K562 (cell line): ENCODE results near the gene DNMBP. TPM values are rescaled to one million over a fixed set of nuclear protein-coding genes. Genes with fewer than 3 reads are reported as not detected.
"Not testable (repeated sequence)": the region's sequence is repeated elsewhere in the genome, so short reads cannot be mapped to it uniquely, and the experiment has no call there.

Experiments used
- ATAC-seq: fragments of 200-7000 bp; cut with Tn5 transposase; 3 replicates; pipeline ENCODE4 v1.9.1; 2020; ENCODE audit warnings: moderate library complexity
- BruUV-seq: library from RNA; stranded (reverse); fragments of 400-500 nt; replicated peaks from 2 replicates; lab custom pipeline; 2021; lab: Mats Ljungman, UMichigan
- CTCF ChIA-PET: fragments of 300-600 bp; formaldehyde crosslinking; extraction: SDS; loops from one replicate; lab custom pipeline; 2021; ENCODE audit warnings: low intra/inter-chr PET ratio; lab: Yijun Ruan, JAX
- POLR2A ChIA-PET: fragments of 300-600, 350-650 bp; sonication (Branson Sonifier 250); formaldehyde crosslinking; extraction: SDS; loops from one replicate; lab custom pipeline; 2021; ENCODE audit warnings: antibody characterized with exemption, inconsistent platforms; lab: Yijun Ruan, JAX
- DNase-seq, 4 experiments: peaks; one replicate each; pipeline versions ENCODE4 v3.0.0 to v3.0.0-alpha.2; 2011 to 2018; ENCODE audit warnings: low spot score in 3 of 4, mixed read lengths in 3 of 4; ENCODE audit errors: extremely low read depth in 1 of 4
- FAIRE-seq: peaks from 2 replicates; lab custom pipeline; 2011; peaks lifted over from hg19 to GRCh38; lab: Jason Lieb, UNC
- H2AFZ ChIP-seq: 2 replicates; pipeline ENCODE4 v1.6.0; 2011; ENCODE audit warnings: low read depth, low read length, control low read depth, inconsistent platforms
- H3K27ac ChIP-seq: fragments of 200-600 bp; 3 replicates; pipeline ENCODE4 v1.8.0; 2011; ENCODE audit warnings: low read depth, mild to moderate bottlenecking, control low read depth, inconsistent platforms, low read length, moderate library complexity, mixed read lengths; ENCODE audit errors: extremely low read depth
- H3K27me3 ChIP-seq, 2 experiments: fragments of 300-600 bp in 1 of 2; 2 replicates in 1 of 2; 3 replicates in 1 of 2; pipeline versions ENCODE4 v1.6.0 to v1.8.0; 2011; ENCODE audit warnings: inconsistent platforms in 2 of 2, low read length in 2 of 2, mild to moderate bottlenecking in 1 of 2, mixed read lengths in 1 of 2, moderate library complexity in 1 of 2; ENCODE audit not compliant: control insufficient read depth in 2 of 2, insufficient read depth in 2 of 2
- H3K36me3 ChIP-seq: fragments of 300-600 bp; 3 replicates; pipeline ENCODE4 v1.8.0; 2011; ENCODE audit warnings: mild to moderate bottlenecking, low read length, inconsistent platforms; ENCODE audit not compliant: control insufficient read depth, insufficient read depth
- H3K4me1 ChIP-seq, 2 experiments: fragments of 200-600 bp in 1 of 2; replicated peaks in 1 of 2; 2 replicates in 1 of 2; 3 replicates in 1 of 2; pipeline versions ENCODE4 v1.5.1 to v1.8.0; 2011; ENCODE audit warnings: inconsistent platforms in 2 of 2, low read length in 2 of 2, mild to moderate bottlenecking in 1 of 2, mixed read lengths in 1 of 2, moderate library complexity in 1 of 2; ENCODE audit not compliant: control insufficient read depth in 2 of 2, insufficient read depth in 2 of 2
- H3K4me2 ChIP-seq: 2 replicates; pipeline ENCODE4 v1.6.1; 2011; ENCODE audit warnings: low read length, control low read depth, inconsistent platforms, mixed read lengths; ENCODE audit not compliant: insufficient read depth
- H3K4me3 ChIP-seq: fragments of 200-600 bp; sonication (generic), shearing (Covaris generic); 2 replicates; pipeline ENCODE4 v1.5.1; 2016; ENCODE audit warnings: control low read depth, inconsistent platforms
- H3K79me2 ChIP-seq: fragments of 200-600 bp; 3 replicates; pipeline ENCODE4 v1.8.0; 2011; ENCODE audit warnings: low read length, inconsistent platforms; ENCODE audit not compliant: control insufficient read depth, insufficient read depth
- H3K9ac ChIP-seq, 2 experiments: 2 replicates each; pipeline versions ENCODE4 v1.6.0 to v1.6.1; 2011; ENCODE audit warnings: low read depth in 2 of 2, low read length in 2 of 2, control low read depth in 1 of 2, inconsistent platforms in 1 of 2, mild to moderate bottlenecking in 1 of 2, mixed read lengths in 1 of 2; ENCODE audit not compliant: insufficient read depth in 1 of 2
- H3K9me1 ChIP-seq: one replicate; pipeline ENCODE4 v1.6.0; 2011; ENCODE audit warnings: inconsistent platforms, mild to moderate bottlenecking, low read length, moderate library complexity; ENCODE audit not compliant: control insufficient read depth, insufficient read depth
- H3K9me3 ChIP-seq: replicated peaks from 2 replicates; pipeline ENCODE4 v1.5.1; 2011; ENCODE audit warnings: low read depth, low read length, inconsistent platforms; ENCODE audit not compliant: control insufficient read depth, insufficient read depth
- H4K20me1 ChIP-seq: replicated peaks from 2 replicates; pipeline ENCODE4 v1.6.1; 2011; ENCODE audit warnings: low read length, inconsistent platforms, mixed read lengths; ENCODE audit not compliant: control insufficient read depth, insufficient read depth
- CBX3 ChIP-seq, 2 experiments: IDR thresholded peaks; 1 replicate in 1 of 2; 2 replicates in 1 of 2; pipeline ENCODE4 v1.6.1; 2012; ENCODE audit warnings: inconsistent platforms in 2 of 2, low read length in 2 of 2, borderline replicate concordance in 1 of 2, control low read depth in 1 of 2
- HOXB6 ChIP-seq: fragments of 250-450 bp; sonication (Bioruptor Pico); IDR thresholded peaks from 2 replicates; pipeline ENCODE4 v1.5.1; 2022; ENCODE audit warnings: mild to moderate bottlenecking, borderline replicate concordance
- NCOA1 ChIP-seq: fragments of 450-650 bp; IDR thresholded peaks from 2 replicates; pipeline ENCODE4 v1.6.1; 2016; ENCODE audit warnings: low read depth
- NRF1 ChIP-seq, 2 experiments: fragments of 450-650 bp; IDR thresholded peaks in 1 of 2; conservative IDR thresholded peaks in 1 of 2; 2 replicates each; pipeline ENCODE4 v1.6.1; 2014; ENCODE audit warnings: mild to moderate bottlenecking in 2 of 2
- WGBS: fragments of 100-300 bp; shearing (Covaris generic); methylation state at CpG from one replicate; pipeline ENCODE4 v1.1.6; 2016; ENCODE audit warnings: low coverage, mixed read lengths; ENCODE audit not compliant: insufficient coverage; ENCODE audit errors: missing lambda C conversion rate; 5-methylcytosine and 5-hydroxymethylcytosine counted together
- in situ Hi-C: fragments of 300-500 bp; cut with MboI; formaldehyde crosslinking; loops from 4 replicates; pipeline ENCODE4 v1.15.0; 2018; ENCODE audit warnings: inconsistent platforms, mixed read lengths
- intact Hi-C: fragments of 100-400 bp; cut with micrococcal nuclease; formaldehyde crosslinking; loops from 2 replicates; pipeline ENCODE4 v1.14.2; 2022
- polyA plus RNA-seq, 8 experiments: library from polyadenylated mRNA; depleted of rRNA in 4 of 8; stranded (reverse) in 5 of 8; unstranded in 3 of 8; fragments of >200 nt; fragmentation: Nextera tagmentation in 2 of 8; fragmentation: Illumina TruSeq in 1 of 8; extraction: Ambion mirVana in 2 of 8; extraction: Trizol in 1 of 8; gene quantifications; 2 replicates each; pipeline versions ENCODE4 v1.2.1 to v1.2.3, GENCODE V29; 2011 to 2014; ENCODE audit warnings: inconsistent platforms in 1 of 8, missing spikeins in 1 of 8
- total RNA-seq, 7 experiments: library from RNA; depleted of rRNA in 6 of 7; stranded (reverse); fragments of >200 nt in 6 of 7; fragmentation: Illumina TruSeq in 2 of 7; extraction: Trizol in 2 of 7; gene quantifications; 2 replicates each; pipeline versions ENCODE4 v1.2.1 to v1.2.3, GENCODE V29; 2011 to 2021; ENCODE audit warnings: low replicate concordance in 1 of 7
- TF ChIP-seq, protein P1 (sequence below): fragments of 450-650 bp; IDR thresholded peaks from 2 replicates; pipeline ENCODE4 v1.6.1; 2018; ENCODE audit warnings: mild to moderate bottlenecking, low read depth; ENCODE audit not compliant: partially characterized antibody
- TF ChIP-seq, protein P2 (sequence below): sonication (generic); formaldehyde crosslinking; IDR thresholded peaks from 2 replicates; pipeline ENCODE4 v1.8.0; 2022; ENCODE audit warnings: mild to moderate bottlenecking, missing genetic modification reagents
- TF ChIP-seq, protein P3 (sequence below): sonication (generic); formaldehyde crosslinking; IDR thresholded peaks from 2 replicates; pipeline ENCODE4 v1.8.1; 2023; ENCODE audit warnings: mild to moderate bottlenecking, missing genetic modification reagents

Gene DNMBP
- total and polyA plus RNA-seq, 9 of the 15 experiments (the other 6 are each of a cell fraction or from before 2014, with no cell fraction given) = 0.83 to 3.7 (median 2.2) TPM

DNA sequence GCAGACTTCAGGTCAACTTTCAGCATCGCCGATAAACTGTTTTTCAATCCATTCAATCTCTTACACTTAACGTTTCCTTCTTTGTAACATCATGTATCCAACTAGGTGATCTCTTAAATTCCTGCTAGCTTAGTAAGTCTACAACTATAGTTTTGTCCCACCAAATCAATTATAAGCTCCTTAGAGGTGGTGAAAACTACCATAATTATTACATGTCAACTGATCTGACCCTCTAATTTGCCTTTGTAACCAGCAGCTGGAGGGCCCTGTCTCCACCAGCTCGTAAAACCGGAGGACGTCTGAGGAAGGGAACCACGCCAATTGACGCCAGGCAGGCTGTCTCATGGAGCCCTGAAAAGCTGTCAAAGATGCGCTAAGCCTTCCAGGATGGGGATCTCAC, 113.9 kb downstream of the DNMBP start (continued):
- TF ChIP-seq, protein P1, sequence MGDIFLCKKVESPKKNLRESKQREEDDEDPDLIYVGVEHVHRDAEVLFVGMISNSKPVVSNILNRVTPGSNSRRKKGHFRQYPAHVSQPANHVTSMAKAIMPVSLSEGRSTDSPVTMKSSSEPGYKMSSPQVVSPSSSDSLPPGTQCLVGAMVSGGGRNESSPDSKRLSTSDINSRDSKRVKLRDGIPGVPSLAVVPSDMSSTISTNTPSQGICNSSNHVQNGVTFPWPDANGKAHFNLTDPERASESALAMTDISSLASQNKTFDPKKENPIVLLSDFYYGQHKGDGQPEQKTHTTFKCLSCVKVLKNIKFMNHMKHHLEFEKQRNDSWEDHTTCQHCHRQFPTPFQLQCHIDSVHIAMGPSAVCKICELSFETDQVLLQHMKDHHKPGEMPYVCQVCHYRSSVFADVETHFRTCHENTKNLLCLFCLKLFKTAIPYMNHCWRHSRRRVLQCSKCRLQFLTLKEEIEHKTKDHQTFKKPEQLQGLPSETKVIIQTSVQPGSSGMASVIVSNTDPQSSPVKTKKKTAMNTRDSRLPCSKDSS = no peak
- TF ChIP-seq, protein P2, sequence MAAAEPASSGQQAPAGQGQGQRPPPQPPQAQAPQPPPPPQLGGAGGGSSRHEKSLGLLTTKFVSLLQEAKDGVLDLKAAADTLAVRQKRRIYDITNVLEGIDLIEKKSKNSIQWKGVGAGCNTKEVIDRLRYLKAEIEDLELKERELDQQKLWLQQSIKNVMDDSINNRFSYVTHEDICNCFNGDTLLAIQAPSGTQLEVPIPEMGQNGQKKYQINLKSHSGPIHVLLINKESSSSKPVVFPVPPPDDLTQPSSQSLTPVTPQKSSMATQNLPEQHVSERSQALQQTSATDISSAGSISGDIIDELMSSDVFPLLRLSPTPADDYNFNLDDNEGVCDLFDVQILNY (CRISPR knock-in tag) = no peak
- TF ChIP-seq HOXB6 (CRISPR knock-in tag) (no peak), NCOA1 (no peak), NRF1 (conservative IDR thresholded peaks at IDR 0.05 in 1 of 2, IDR thresholded peaks at IDR 0.05 in 1 of 2) (no peak), CBX3 (IDR thresholded peaks at IDR 0.05; ENCODE audit: borderline replicate concordance in 1 of 2, low read length in 2 of 2) (no peak)
- TF ChIP-seq, protein P3, sequence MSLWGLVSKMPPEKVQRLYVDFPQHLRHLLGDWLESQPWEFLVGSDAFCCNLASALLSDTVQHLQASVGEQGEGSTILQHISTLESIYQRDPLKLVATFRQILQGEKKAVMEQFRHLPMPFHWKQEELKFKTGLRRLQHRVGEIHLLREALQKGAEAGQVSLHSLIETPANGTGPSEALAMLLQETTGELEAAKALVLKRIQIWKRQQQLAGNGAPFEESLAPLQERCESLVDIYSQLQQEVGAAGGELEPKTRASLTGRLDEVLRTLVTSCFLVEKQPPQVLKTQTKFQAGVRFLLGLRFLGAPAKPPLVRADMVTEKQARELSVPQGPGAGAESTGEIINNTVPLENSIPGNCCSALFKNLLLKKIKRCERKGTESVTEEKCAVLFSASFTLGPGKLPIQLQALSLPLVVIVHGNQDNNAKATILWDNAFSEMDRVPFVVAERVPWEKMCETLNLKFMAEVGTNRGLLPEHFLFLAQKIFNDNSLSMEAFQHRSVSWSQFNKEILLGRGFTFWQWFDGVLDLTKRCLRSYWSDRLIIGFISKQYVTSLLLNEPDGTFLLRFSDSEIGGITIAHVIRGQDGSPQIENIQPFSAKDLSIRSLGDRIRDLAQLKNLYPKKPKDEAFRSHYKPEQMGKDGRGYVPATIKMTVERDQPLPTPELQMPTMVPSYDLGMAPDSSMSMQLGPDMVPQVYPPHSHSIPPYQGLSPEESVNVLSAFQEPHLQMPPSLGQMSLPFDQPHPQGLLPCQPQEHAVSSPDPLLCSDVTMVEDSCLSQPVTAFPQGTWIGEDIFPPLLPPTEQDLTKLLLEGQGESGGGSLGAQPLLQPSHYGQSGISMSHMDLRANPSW (CRISPR knock-in tag) = no peak

DNA sequence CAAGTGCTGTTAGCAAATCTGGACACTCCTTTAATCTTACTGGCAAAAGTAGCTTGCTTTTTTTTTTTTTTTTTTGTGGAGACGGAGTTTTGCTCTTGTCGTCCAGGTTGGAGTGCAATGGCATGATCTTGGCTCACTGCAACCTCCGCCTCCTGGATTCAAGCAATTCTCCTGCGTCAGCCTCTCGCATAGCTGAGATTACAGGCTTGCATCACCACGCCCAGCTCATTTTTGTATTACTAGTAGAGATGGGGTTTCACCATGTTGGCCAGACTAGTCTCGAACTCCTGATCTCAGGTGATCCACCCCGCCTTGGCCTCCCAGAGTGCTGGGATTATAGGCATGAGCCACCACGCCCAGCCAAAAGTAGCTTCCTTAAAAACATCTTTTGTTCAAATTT, 114.7 kb downstream of the DNMBP start:
- H3K79me2 ChIP-seq, intact Hi-C loops, ATAC-seq, H3K36me3 ChIP-seq, FAIRE-seq, BruUV-seq, H3K4me3 ChIP-seq, H3K27me3 ChIP-seq, POLR2A ChIA-PET, H4K20me1 ChIP-seq, H3K4me1 ChIP-seq, H3K9me1 ChIP-seq, in situ Hi-C loops, H3K27ac ChIP-seq, DNase-seq, H3K9me3 ChIP-seq, CTCF ChIA-PET, H3K4me2 ChIP-seq, H3K9ac ChIP-seq, H2AFZ ChIP-seq: not testable (repeated sequence)
- WGBS = 76% methylated on average over 7 of the region's 9 CpGs
